GM12878 (cell line): ENCODE measurements around the gene CCDC149. TPM values are rescaled to one million over a fixed set of nuclear protein-coding genes. Genes with fewer than 3 reads are reported as not detected.

ENCODE experiments used
- ATAC-seq: fragments of 200-7000 bp; cut with Tn5 transposase; 3 replicates; pipeline ENCODE4 v1.9.1; 2020; ENCODE audit warnings: mild to moderate bottlenecking, moderate library complexity
- BruUV-seq: library from RNA; stranded (reverse); fragments of 400-500 nt; replicated peaks from 2 replicates; lab custom pipeline; 2021; lab: Mats Ljungman, UMichigan
- CTCF ChIA-PET: fragments of 300-600 bp; sonication (Branson Sonifier 250); formaldehyde crosslinking; extraction: SDS; loops from one replicate; lab custom pipeline; 2021; ENCODE audit warnings: inconsistent platforms; lab: Yijun Ruan, JAX
- POLR2A ChIA-PET: fragments of 350-600 bp; formaldehyde crosslinking; extraction: SDS; loops from one replicate; lab custom pipeline; 2021; ENCODE audit warnings: inconsistent platforms; lab: Charles Lee
- RAD21 ChIA-PET: fragments of 300-600 bp; sonication (Branson Sonifier 250); formaldehyde crosslinking; loops from one replicate; lab custom pipeline; 2023; ENCODE audit warnings: antibody characterized with exemption; ENCODE audit not compliant: unreplicated experiment; lab: Charles Lee
- SMC1A ChIA-PET: fragments of 300-600 bp; sonication (Branson Sonifier 250); formaldehyde crosslinking; loops from one replicate; lab custom pipeline; 2023; ENCODE audit not compliant: unreplicated experiment, uncharacterized antibody; lab: Charles Lee
- DNase-seq: peaks from one replicate; pipeline ENCODE4 v3.0.0-alpha.2; 2011; ENCODE audit warnings: low read depth, low spot score
- FAIRE-seq: peaks from 3 replicates; lab custom pipeline; 2011; peaks lifted over from hg19 to GRCh38; lab: Jason Lieb, UNC
- H2AFZ ChIP-seq: 2 replicates; pipeline ENCODE4 v1.6.0; 2011; ENCODE audit warnings: low read depth, low read length, control low read depth; ENCODE audit not compliant: control insufficient read depth
- H3K27ac ChIP-seq: 2 replicates; pipeline ENCODE4 v1.5.1; 2011; ENCODE audit warnings: control low read depth; ENCODE audit not compliant: control insufficient read depth, insufficient read depth
- H3K27me3 ChIP-seq, 2 experiments: replicated peaks in 1 of 2; 2 replicates each; pipeline versions ENCODE4 v1.6.0 to v1.6.1; 2011; ENCODE audit warnings: low read length in 1 of 2; ENCODE audit not compliant: control insufficient read depth in 2 of 2, insufficient read depth in 2 of 2
- H3K36me3 ChIP-seq, 2 experiments: 2 replicates each; pipeline ENCODE4 v1.5.1; 2011; ENCODE audit warnings: low read length in 1 of 2; ENCODE audit not compliant: control insufficient read depth in 2 of 2, insufficient read depth in 2 of 2
- H3K4me1 ChIP-seq: 2 replicates; pipeline ENCODE4 v1.6.1; 2011; ENCODE audit warnings: mild to moderate bottlenecking, low read length, moderate library complexity, mixed read lengths; ENCODE audit not compliant: control insufficient read depth, insufficient read depth
- H3K4me2 ChIP-seq: 2 replicates; pipeline ENCODE4 v1.6.0; 2011; ENCODE audit warnings: control low read depth; ENCODE audit not compliant: control insufficient read depth, insufficient read depth
- H3K4me3 ChIP-seq: fragments of 200-600 bp; sonication (generic); 2 replicates; pipeline ENCODE4 v1.5.1; 2016
- H3K79me2 ChIP-seq: 2 replicates; pipeline ENCODE4 v1.6.0; 2011; ENCODE audit warnings: low read length; ENCODE audit not compliant: control insufficient read depth, insufficient read depth
- H3K9ac ChIP-seq: 2 replicates; pipeline ENCODE4 v1.8.0; 2011; ENCODE audit warnings: low read length, control low read depth, mixed read lengths; ENCODE audit not compliant: control insufficient read depth, insufficient read depth
- H3K9me3 ChIP-seq: replicated peaks from 3 replicates; pipeline ENCODE4 v1.5.1; 2011; ENCODE audit warnings: mild to moderate bottlenecking, low read length; ENCODE audit not compliant: control insufficient read depth, insufficient read depth
- H4K20me1 ChIP-seq: 2 replicates; pipeline ENCODE4 v1.6.0; 2011; ENCODE audit not compliant: control insufficient read depth, insufficient read depth
- BACH1 ChIP-seq: fragments of 450-650 bp; IDR thresholded peaks from 2 replicates; pipeline ENCODE4 v1.6.1; 2017; ENCODE audit warnings: mild to moderate bottlenecking, borderline replicate concordance
- EZH2 ChIP-seq: IDR thresholded peaks from 2 replicates; pipeline ENCODE4 v1.6.1; 2012; ENCODE audit warnings: low read depth, mild to moderate bottlenecking, control low read depth, inconsistent platforms, low read length, borderline replicate concordance; ENCODE audit not compliant: control insufficient read depth
- GABPA ChIP-seq: IDR thresholded peaks from 2 replicates; pipeline ENCODE4 v1.6.1; 2014; ENCODE audit warnings: antibody characterized with exemption, low read depth, mild to moderate bottlenecking, inconsistent platforms
- HDGF ChIP-seq: fragments of 450-650 bp; IDR thresholded peaks from 2 replicates; pipeline ENCODE4 v1.6.1; 2016; ENCODE audit warnings: antibody characterized with exemption
- MAX ChIP-seq: IDR thresholded peaks from 2 replicates; pipeline ENCODE4 v1.6.1; 2012; ENCODE audit warnings: low read depth, low read length, improper control_type of control experiment
- MYC ChIP-seq: IDR thresholded peaks from 2 replicates; pipeline ENCODE4 v1.6.1; 2011; ENCODE audit warnings: mild to moderate bottlenecking, low read length, moderate library complexity, inconsistent platforms; ENCODE audit not compliant: insufficient read depth, insufficient replicate concordance, insufficient read length, severe bottlenecking
- NBN ChIP-seq: fragments of 450-650 bp; IDR thresholded peaks from 2 replicates; pipeline ENCODE4 v1.6.1; 2016
- NFXL1 ChIP-seq: fragments of 450-650 bp; IDR thresholded peaks from 2 replicates; pipeline ENCODE4 v1.6.1; 2017; ENCODE audit warnings: antibody characterized with exemption, mild to moderate bottlenecking, borderline replicate concordance
- POLR2A ChIP-seq: IDR thresholded peaks from 2 replicates; pipeline ENCODE4 v1.6.1; 2011; ENCODE audit warnings: low read depth, mild to moderate bottlenecking, low read length
- SIN3A ChIP-seq: IDR thresholded peaks from 2 replicates; pipeline ENCODE4 v1.6.1; 2012; ENCODE audit warnings: low read depth, low read length, improper control_type of control experiment
- WRNIP1 ChIP-seq: IDR thresholded peaks from 2 replicates; pipeline ENCODE4 v1.6.1; 2011; ENCODE audit warnings: low read depth, low read length, improper control_type of control experiment, borderline replicate concordance
- in situ Hi-C: fragments of 300-500 bp; cut with MboI; formaldehyde crosslinking; loops from 9 replicates; pipeline ENCODE4 v1.14.3; 2018; ENCODE audit warnings: mixed read lengths
- intact Hi-C: fragments of 100-400 bp; cut with micrococcal nuclease; formaldehyde crosslinking; loops from one replicate; pipeline ENCODE4 v1.14.2; 2022; ENCODE audit not compliant: unreplicated experiment
- polyA plus RNA-seq, 11 experiments: library from polyadenylated mRNA; depleted of rRNA in 4 of 11; unstranded in 6 of 11; stranded (reverse) in 5 of 11; fragments of >200 nt; fragmentation: Nextera tagmentation in 4 of 11; fragmentation: Illumina TruSeq in 1 of 11; extraction: Ambion mirVana in 4 of 11; extraction: Trizol in 1 of 11; gene quantifications; 1 replicate in 1 of 11; 2 replicates in 10 of 11; pipeline versions ENCODE4 v1.2.1 to v1.2.3, GENCODE V29; 2011 to 2016; ENCODE audit warnings: inconsistent platforms in 2 of 11, missing spikeins in 2 of 11, low read depth in 1 of 11
- total RNA-seq, 4 experiments: library from RNA; depleted of rRNA in 3 of 4; stranded (reverse); fragments of >200 nt in 3 of 4; fragmentation: Illumina TruSeq in 1 of 4; extraction: Trizol in 1 of 4; gene quantifications; 2 replicates each; pipeline versions ENCODE4 v1.2.1 to v1.2.3, GENCODE V29; 2013 to 2021
- TF ChIP-seq, protein P1 (sequence below): fragments of 450-650 bp; IDR thresholded peaks from 2 replicates; pipeline ENCODE4 v1.6.1; 2016; ENCODE audit warnings: mild to moderate bottlenecking
- TF ChIP-seq, protein P2 (sequence below): fragments of 450-650 bp; IDR thresholded peaks from 2 replicates; pipeline ENCODE4 v1.6.1; 2017; ENCODE audit warnings: borderline replicate concordance
- TF ChIP-seq, protein P3 (sequence below): fragments of 450-650 bp; IDR thresholded peaks from 2 replicates; pipeline ENCODE4 v1.6.1; 2017; ENCODE audit warnings: mild to moderate bottlenecking
- TF ChIP-seq, protein P4 (sequence below): fragments of 450-650 bp; IDR thresholded peaks from 2 replicates; pipeline ENCODE4 v1.6.1; 2014; ENCODE audit warnings: mild to moderate bottlenecking

CCDC149 gene
- total and polyA plus RNA-seq, 10 of the 15 experiments (the other 5 are each of a cell fraction or from before 2014, with no cell fraction given) = 0.03 to 0.04 (median 0.04) TPM; not detected in 7

DNA sequence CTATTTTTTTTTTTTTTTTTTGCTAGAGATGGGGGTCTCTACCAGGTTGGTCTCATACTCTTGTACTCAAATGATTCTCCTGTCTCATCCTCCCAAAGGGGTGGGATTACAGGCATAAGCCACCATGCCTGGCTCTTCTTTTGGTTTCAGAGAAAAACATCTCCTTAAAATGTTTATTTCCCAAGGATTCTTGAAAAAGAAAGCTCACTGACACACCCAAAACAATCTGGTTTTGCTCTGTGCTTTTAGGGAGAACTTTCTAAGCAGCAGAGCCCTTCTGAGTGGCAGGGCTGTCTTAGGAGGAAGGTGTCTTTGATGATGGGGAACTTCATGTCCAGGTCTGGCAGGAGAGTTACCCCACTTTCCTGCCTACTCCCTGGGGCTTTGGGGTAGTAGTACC is 116.2 kb downstream of the CCDC149 start:
- no peak for FAIRE-seq
- Histone ChIP-seq H3K4me2 (no peak overlapping the region), H3K27ac (no peak overlapping the region), H3K9ac (no peak overlapping the region), H4K20me1 (no peaks in the 10 kb centered on the region), H3K79me2 (no peaks in the 10 kb centered on the region), H3K36me3 (no peaks in the 10 kb centered on the region), H3K4me1 (no peaks in the 10 kb centered on the region)
- SMC1A ChIA-PET = no interaction called here
- CTCF ChIA-PET = no interaction called here
- in situ Hi-C loops = no loop called here
- POLR2A ChIA-PET = interaction anchor here (0.6 kb wide), 1 partner anchor 9 kb away, joined by 3 read pairs; no protein-coding TSS in a partner anchor
- TF ChIP-seq NBN (no peak), WRNIP1 (no peak), HDGF (no peak), GABPA (no peak), MAX (no peak), EZH2 (no peak), SIN3A (no peak), NFXL1 (no peak), POLR2A (no peak), BACH1 (no peak), MYC (no peak)
- TF ChIP-seq, protein P1, sequence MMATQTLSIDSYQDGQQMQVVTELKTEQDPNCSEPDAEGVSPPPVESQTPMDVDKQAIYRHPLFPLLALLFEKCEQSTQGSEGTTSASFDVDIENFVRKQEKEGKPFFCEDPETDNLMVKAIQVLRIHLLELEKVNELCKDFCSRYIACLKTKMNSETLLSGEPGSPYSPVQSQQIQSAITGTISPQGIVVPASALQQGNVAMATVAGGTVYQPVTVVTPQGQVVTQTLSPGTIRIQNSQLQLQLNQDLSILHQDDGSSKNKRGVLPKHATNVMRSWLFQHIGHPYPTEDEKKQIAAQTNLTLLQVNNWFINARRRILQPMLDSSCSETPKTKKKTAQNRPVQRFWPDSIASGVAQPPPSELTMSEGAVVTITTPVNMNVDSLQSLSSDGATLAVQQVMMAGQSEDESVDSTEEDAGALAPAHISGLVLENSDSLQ = no peak
- TF ChIP-seq, protein P2, sequence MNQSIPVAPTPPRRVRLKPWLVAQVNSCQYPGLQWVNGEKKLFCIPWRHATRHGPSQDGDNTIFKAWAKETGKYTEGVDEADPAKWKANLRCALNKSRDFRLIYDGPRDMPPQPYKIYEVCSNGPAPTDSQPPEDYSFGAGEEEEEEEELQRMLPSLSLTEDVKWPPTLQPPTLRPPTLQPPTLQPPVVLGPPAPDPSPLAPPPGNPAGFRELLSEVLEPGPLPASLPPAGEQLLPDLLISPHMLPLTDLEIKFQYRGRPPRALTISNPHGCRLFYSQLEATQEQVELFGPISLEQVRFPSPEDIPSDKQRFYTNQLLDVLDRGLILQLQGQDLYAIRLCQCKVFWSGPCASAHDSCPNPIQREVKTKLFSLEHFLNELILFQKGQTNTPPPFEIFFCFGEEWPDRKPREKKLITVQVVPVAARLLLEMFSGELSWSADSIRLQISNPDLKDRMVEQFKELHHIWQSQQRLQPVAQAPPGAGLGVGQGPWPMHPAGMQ = no peak
- TF ChIP-seq, protein P3, sequence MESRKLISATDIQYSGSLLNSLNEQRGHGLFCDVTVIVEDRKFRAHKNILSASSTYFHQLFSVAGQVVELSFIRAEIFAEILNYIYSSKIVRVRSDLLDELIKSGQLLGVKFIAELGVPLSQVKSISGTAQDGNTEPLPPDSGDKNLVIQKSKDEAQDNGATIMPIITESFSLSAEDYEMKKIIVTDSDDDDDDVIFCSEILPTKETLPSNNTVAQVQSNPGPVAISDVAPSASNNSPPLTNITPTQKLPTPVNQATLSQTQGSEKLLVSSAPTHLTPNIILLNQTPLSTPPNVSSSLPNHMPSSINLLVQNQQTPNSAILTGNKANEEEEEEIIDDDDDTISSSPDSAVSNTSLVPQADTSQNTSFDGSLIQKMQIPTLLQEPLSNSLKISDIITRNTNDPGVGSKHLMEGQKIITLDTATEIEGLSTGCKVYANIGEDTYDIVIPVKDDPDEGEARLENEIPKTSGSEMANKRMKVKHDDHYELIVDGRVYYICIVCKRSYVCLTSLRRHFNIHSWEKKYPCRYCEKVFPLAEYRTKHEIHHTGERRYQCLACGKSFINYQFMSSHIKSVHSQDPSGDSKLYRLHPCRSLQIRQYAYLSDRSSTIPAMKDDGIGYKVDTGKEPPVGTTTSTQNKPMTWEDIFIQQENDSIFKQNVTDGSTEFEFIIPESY = no peak
- TF ChIP-seq, protein P4, sequence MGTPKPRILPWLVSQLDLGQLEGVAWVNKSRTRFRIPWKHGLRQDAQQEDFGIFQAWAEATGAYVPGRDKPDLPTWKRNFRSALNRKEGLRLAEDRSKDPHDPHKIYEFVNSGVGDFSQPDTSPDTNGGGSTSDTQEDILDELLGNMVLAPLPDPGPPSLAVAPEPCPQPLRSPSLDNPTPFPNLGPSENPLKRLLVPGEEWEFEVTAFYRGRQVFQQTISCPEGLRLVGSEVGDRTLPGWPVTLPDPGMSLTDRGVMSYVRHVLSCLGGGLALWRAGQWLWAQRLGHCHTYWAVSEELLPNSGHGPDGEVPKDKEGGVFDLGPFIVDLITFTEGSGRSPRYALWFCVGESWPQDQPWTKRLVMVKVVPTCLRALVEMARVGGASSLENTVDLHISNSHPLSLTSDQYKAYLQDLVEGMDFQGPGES = no peak
- TF ChIP-seq, all 136 proteins: peak for 0
- no TSS peak for BruUV-seq
- Histone ChIP-seq H3K9me3 (no peaks in the 10 kb centered on the region; the same call in 2 of the 3 replicates), H3K4me3 (no peak overlapping the region), H3K27me3 (peaks cover 0 to 2% of the 10 kb centered on the region in 2 experiments; a peak in 1 of 4 replicates), H2AFZ (no peak overlapping the region)
- intact Hi-C loops = no loop called here
- RAD21 ChIA-PET = no interaction called here
- ATAC-seq (no peak), DNase-seq (no peak)
